GM21737 (cell line): ENCODE results near the gene FAM47A.

Experiments
- ATAC-seq: cut with Tn5 transposase; IDR thresholded peaks from one replicate; pipeline ENCODE4 v1.9.1; 2021; ENCODE audit warnings: mild to moderate bottlenecking, moderate library complexity; ENCODE audit not compliant: unreplicated experiment

Gene FAM47A

GRCh38 chrX:34132028-34132427 lies at the start of gene FAM47A:
TSS of gene FAM47A (minus strand) at chrX:34132314. CDS start at chrX:34132278, 36 bp downstream.
- ATAC-seq: no peak

GRCh38 chrX:34147345-34147744 lies 15.2 kb upstream of the FAM47A start:
- no peak for ATAC-seq

DNA sequence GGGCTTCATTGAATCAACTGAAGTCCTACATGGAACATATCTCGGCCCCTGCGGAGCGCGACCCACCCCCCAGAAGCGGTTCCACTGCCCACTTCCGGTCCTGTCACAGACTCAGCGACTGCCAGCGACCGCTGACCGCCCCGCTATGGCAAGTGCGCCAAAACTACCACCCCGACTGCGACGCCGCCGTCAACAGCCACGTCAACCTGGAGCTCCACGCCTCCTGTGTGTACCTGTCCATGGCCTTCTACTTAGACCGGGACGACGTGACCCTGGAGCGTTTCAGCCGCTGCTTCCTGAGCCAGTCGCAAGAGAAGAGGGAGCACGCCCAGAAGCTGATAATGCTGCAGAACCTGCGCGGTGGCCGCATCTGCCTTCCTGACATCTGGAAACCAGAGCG lies 14.8 kb upstream of the FAM47A start:
- no peak for ATAC-seq

DNA sequence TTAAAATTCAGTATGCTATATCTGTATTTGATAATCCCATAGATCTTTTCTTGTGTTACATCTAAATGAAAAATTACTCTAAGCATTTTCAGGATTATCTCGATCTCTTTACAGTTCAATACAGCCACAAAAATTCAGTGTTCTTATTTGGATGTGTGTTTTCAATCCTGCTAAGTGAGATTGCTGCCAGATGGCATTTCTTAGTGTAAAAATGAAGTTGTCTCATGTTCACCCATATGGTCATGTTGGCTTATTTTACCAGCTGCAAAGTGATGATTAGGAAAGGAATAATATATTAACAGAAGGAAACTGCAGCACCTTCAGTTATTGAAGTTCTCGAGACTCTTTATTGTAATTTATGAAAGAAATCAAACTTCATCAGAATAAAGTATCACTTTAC lies 12.1 kb upstream of the FAM47A start:
- no peak for ATAC-seq

DNA sequence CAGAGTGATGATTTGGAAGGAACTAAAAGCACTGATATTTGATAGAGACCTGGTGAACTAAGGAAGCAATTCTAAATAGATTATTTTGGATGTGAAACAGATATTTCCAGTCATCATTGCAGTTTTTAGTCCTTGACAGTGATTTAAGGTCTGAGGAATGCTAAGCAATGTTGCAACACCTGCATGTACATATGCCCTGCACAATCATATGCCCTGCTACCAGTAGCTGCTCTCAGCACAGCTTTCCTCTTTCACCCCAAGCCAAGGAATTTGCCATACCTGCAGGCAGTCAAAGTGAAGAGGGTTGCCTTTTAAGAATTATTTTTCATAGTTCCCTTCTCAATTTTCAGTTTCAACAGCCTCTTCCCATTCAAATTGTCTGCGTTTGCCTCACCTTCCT lies 8.7 kb upstream of the FAM47A start:
- no peak for ATAC-seq

GRCh38 chrX:34130980-34131744 lies 952 bp downstream of the FAM47A start:
- no peak for ATAC-seq

DNA sequence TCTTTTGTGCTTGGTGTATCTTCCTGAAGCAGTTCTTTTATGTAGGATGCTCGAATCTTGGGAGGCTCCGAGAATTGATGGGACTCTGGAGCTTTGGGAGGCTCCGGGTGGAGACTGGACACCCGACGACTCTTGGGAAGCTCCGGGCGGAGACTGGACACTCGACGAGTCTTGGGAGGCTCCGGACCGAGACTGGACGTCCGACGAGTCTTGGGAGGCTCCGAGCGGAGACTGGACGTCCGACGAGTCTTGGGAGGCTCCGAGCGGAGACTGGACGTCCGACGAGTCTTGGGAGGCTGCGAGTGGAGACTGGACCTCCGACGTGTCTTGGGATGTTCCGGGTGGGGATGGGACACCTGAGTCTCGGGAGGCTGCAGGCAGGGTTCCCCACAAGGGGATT lies 1.6 kb downstream of the FAM47A start:
- no peak for ATAC-seq

DNA sequence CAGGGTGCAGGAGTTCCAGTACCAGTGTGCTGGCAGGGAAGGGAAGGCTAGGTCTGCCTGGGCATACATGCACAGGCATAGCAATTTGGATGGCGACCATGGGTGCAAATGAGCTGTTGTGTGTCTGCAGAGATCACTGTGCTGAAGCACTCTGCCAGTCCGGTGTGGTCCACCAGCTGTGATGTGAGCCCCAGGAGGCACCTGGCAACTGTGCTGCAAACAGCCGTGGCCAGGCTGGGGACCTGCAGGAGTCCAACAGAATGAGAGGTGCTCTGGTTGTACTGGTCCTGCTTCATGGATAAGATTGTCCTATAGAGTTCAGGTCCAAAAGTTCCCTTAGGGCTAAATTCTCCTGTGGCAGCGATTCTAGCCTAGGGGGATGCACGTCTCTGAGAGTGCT lies 6.1 kb downstream of the FAM47A start:
- no peak for ATAC-seq

DNA sequence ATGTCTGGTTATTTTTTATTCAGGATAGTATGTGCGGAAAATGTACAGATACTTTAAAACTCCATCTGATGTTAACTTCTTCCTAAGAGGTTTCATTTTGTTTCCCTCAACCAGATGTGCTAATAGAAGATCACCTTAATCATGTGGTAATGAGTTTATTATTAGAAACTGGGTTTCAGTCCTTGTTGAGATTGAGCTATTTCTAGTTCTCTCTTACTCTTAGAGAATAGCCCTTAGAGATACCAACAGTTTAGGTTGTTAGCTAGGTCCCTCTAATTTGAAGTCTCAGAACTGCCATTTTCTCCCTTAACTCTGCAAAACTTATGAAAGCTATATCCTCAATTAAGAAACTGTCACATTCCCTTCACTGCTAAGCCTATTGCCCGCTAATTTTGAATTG lies 13.0 kb downstream of the FAM47A start:
- no peak for ATAC-seq

GRCh38 chrX:34112459-34112858 lies 19.7 kb downstream of the FAM47A start:
- no peak for ATAC-seq
